GM18867 (cell line): ENCODE measurements around the gene LILRB2.
"Not testable (repeated sequence)": the region's sequence is repeated elsewhere in the genome, so short reads cannot be mapped to it uniquely, and the experiment has no call there.

Source experiments
- ATAC-seq: cut with Tn5 transposase; IDR thresholded peaks from one replicate; pipeline ENCODE4 v1.9.1; 2021; ENCODE audit warnings: mild to moderate bottlenecking, moderate library complexity; ENCODE audit not compliant: unreplicated experiment

The LILRB2 gene

GRCh38 chr19:54307389-54308020 is 26.6 kb upstream of the LILRB2 start:
- ATAC-seq, result no peak

DNA sequence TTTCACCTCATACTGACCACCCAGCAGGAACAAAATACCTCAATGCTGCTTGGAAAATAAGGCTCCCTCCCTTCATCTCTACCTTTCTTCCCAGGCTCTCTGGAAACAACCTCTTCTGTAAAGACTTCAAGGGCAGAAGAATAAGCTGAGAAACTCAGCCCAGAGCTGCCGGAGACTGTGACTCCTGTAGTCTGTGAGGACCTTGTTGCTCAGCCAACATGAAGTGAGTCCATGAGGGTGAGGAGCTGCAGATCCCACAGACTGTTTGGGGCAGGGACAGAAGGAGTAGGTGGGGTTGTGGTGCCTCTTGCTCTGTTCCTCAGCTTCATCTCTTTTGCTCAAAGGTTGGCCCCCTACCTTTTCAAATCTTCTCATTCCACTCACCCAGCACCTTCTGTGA is 24.2 kb upstream of the LILRB2 start:
- no peak for ATAC-seq

DNA sequence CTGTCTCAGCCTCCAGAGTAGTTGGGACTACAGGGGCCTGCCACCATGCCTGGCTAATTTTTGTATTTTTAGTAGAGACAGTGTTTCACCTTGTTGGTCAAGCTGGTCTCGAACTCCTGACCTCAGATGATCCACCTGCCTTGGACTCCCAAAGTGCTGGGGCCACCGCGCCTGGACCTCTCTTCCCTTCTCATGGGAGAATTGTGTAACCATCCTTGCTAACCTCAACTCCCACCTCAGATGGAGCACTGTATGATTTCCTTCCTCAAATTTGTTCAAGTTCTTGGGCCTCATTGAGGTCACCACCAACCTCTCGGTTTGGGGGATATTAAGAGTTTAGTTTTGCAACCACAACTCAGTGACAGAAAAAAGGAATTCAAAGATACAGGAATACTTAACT is 21.3 kb upstream of the LILRB2 start:
- no peak for ATAC-seq

- ATAC-seq, result no peak
Measured at GRCh38 chr19:54299515-54299914, 18.6 kb upstream of the LILRB2 start.

DNA sequence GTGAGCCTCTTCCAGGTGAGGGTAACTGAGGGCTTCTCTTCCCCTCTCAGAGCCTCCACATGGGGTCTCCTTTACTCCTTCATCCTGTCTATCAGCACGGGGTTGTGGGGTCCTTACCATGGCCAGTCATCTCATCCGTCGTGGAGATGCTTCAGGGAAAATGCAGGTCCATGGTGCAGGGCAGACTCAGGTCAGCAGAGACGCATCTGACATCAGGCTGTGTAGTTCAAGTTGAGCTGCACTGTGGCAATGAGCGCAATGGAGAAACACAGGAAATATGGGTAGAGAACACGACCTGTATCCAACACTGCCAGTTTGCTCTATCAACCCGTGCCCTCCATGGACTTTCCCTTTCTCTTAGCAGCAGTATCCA is 18.2 kb upstream of the LILRB2 start:
- ATAC-seq, result no peak

GRCh38 chr19:54298357-54299125 is 17.6 kb upstream of the LILRB2 start:
- ATAC-seq, result no peak

DNA sequence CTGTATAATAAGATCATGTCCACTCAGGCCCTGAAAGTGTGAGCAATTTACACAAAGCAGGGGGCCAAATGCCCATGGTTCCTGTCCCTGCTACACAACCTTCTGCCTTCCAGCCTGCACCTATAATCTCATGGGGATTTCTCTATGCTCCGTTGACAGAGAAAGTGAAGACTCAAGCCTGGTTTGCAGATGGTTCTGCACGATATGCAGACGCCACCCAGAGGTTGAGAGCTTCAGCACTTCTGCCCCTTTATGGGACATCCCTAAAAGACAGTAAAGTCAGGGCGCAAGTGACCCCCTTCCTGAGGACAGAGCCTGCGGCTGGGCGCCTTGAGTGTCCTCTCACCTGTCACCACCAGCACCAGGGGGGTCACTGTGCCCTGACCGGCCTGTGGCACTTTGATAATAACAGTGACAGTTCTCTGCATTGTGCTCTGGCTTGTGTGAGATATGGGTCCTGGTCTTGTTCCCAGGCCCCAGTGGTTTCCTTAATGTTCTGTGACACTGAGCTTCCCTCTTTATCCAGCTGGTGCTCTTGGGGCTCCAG is 16.9 kb upstream of the LILRB2 start:
- ATAC-seq, result no peak

GRCh38 chr19:54294539-54294938 is 13.6 kb upstream of the LILRB2 start:
- no peak for ATAC-seq

GRCh38 chr19:54289160-54289559 is 8.2 kb upstream of the LILRB2 start:
- not testable (repeated sequence) for ATAC-seq

GRCh38 chr19:54287456-54287855 is 6.5 kb upstream of the LILRB2 start:
- ATAC-seq, result no peak

GRCh38 chr19:54286283-54286682 is 5.4 kb upstream of the LILRB2 start:
- ATAC-seq, result not testable (repeated sequence)

DNA sequence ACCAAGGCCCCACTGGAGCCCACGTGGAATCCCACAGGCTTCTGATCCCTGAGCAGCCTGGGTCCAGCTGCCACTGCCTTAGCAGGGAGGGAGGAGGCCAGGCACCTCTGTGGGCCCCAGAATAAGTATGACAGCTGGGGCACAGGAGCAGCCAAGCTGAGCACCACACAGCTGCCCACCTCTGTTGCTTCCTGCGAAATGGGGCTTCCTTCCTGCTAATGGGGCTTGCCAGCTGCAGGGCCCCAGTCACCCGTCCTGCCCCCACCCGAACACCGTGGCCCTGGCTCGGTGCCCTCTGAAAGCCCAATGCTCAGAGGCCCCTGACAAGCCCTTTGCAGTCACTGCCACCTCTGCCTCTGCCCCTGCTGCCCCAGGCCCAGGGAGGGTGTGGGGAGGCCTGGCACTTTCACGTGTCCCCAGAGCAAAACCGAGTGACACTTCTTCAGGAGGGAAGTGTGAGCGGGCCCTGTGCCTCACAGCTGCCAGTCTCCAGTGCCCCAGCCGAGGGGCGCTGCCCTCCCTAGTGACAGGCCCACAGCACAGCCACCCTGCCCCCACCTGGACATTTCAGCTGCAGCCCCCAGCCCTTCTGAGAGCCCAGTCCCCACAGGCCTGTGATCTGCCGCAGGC is 4.6 kb upstream of the LILRB2 start:
- ATAC-seq, result peak; percentile 49

DNA sequence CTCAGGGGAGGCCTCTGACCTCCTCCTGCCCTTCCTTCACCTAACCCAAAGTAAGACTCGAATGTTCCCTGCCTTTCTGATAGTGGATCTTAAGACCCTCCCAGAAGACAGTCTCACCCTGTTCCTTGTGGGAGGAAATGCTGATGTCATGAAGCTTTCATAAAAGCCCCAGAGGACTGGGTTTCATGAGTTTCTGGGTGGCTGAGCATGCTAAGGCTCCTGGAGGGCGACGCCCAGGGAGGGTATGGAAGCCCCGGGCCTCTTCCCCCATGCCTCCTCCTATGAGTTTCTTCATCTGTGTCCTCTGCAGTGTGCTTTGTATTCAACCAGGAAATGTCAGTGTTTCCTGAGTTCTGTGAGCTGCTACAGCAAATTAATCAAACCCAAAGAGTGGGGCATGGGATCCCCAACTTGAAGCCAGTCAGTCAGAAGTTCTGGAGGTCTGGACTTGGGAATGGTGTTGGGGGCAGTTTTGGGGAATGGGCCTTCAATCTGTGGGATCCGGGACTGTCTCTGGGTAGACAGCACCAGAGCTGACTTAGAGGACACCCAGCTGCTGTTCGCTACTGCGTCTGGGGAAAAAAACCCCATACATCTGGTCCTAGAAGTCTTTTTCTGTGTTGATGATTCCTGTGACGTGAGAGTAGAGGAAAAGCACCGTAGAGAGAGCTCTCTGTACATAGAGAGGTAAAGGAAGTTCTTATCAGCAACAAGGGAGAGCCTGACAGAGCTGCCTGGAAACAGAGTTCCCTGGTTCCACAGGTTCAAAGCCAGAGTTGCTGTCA is 2.0 kb upstream of the LILRB2 start:
- ATAC-seq, result no peak

DNA sequence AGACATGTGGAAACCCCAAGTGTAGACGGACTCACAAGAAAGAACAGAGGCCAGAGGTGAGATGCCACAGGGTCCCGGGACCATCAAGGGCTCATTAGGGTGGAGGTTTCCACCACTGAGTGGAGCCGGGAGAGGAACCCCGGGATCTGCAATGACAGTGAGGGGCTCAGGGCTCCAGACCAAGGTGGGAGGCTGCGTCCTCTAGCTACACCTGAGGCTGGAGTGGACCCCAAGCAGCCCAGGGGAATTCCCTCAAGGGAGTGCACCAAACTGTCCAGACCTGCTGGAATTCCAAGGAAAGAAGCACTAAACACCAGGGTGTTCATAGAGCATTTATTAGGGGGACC is 792 bp upstream of the LILRB2 start:
- not testable (repeated sequence) for ATAC-seq

DNA sequence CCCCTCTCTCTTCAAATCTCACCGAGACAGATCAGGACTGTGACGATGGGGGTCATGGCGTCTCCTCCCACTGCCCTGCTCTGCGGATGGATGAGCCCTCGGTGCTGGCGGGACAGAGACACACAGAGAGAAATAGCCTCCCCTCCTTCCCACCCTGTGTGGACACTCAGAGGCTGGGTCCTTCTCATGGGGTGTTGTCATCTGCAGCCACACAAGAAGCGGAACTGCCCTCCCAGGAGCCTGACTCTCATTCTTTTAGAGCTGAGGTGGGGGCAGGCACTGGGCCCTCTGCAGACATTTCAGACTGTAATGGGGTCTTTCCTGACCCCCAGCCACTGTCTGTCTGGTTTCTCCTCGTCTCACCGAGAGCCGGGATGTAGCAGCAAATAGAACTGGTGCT is 469 bp downstream of the LILRB2 start:
- ATAC-seq, result not testable (repeated sequence)

DNA sequence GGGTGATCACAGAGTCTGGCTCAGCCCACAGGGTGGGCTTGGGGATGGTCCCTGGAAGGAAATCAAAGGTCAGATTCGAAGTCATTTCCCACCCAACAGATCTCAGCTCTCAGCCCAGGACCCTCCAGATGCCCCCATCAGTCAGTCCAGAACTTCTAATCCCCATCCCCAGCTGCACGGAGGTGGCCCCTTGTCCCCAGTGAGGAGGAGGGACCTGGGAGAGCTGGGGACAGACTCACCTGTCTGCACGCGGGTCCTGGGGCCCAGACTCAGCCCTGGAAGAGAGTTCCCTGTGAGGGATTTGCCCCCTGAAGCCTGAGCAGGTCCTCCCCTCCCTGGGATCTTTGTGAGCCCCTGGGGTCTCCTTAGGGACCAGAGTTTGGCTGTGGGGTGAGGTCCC is 885 bp downstream of the LILRB2 start:
- not testable (repeated sequence) for ATAC-seq

- ATAC-seq, result no peak
Measured at GRCh38 chr19:54279406-54279962, 1.4 kb downstream of the LILRB2 start.

- ATAC-seq, result not testable (repeated sequence)
Measured at GRCh38 chr19:54278571-54279195, 2.2 kb downstream of the LILRB2 start.

GRCh38 chr19:54278056-54278455 is 2.9 kb downstream of the LILRB2 start:
- not testable (repeated sequence) for ATAC-seq

- not testable (repeated sequence) for ATAC-seq
Measured at GRCh38 chr19:54277111-54277615, 3.7 kb downstream of the LILRB2 start.
